Measurements from ENCODE around the gene HTR3D.

DNA sequence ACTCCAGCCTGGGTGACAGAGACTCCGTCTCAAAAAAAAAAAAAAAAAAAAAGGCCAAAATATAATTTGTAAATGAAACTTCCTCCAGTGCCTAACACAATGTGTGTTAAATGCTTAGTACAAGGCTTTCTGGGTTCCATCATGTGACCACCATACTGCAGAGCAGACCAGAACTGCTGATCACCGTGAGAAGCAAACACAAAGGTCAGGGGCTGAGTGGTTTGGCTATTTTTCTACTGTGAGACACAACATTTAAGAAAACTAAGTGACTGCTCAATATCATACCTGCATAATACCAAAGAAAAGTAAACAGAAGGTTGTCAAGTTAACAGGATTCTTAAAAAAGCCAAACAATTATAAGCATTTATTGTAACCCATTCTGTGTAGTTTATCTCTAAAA lies 27.1 kb upstream of the HTR3D start:
- TF ChIP-seq POLR2AphosphoS5 (IDR thresholded peaks at IDR 0.05; ENCODE audit: borderline replicate concordance, low read depth, low read length) (no peak), EZH2 (IDR thresholded peaks at IDR 0.05) (no peak), FOXP2 (optimal IDR thresholded peaks at IDR 0.05; ENCODE audit: control extremely low read depth, extremely low read length, insufficient read depth) (no peak)

All from SK-N-MC (cell line).